Ishikawa (cell line): ENCODE results near the gene SELL.

Experiments
- CEBPB ChIP-seq: IDR thresholded peaks from 2 replicates; pipeline ENCODE4 v1.6.1; 2012
- EP300 ChIP-seq: IDR thresholded peaks from 2 replicates; pipeline ENCODE4 v1.6.1; 2012; ENCODE audit warnings: borderline replicate concordance
- FOXM1 ChIP-seq: IDR thresholded peaks from 2 replicates; pipeline ENCODE4 v1.6.1; 2012; ENCODE audit warnings: low read depth, borderline replicate concordance
- MAX ChIP-seq: IDR thresholded peaks from 2 replicates; pipeline ENCODE4 v1.6.1; 2012
- RAD21 ChIP-seq: IDR thresholded peaks from 2 replicates; pipeline ENCODE4 v1.6.1; 2012; ENCODE audit warnings: low read depth
- USF1 ChIP-seq: IDR thresholded peaks from 2 replicates; pipeline ENCODE4 v1.6.1; 2012
- ZBTB7A ChIP-seq: IDR thresholded peaks from 2 replicates; pipeline ENCODE4 v1.6.1; 2012; ENCODE audit warnings: low read depth

GRCh38 chr1:169701261-169702005 lies 10.0 kb downstream of the SELL start:
- TF ChIP-seq RAD21 (no peak), MAX (no peak), EP300 (no peak), FOXM1 (no peak), ZBTB7A (no peak), USF1 (no peak), CEBPB (no peak)
